Measurements from ENCODE around the gene GRM7.

DNA sequence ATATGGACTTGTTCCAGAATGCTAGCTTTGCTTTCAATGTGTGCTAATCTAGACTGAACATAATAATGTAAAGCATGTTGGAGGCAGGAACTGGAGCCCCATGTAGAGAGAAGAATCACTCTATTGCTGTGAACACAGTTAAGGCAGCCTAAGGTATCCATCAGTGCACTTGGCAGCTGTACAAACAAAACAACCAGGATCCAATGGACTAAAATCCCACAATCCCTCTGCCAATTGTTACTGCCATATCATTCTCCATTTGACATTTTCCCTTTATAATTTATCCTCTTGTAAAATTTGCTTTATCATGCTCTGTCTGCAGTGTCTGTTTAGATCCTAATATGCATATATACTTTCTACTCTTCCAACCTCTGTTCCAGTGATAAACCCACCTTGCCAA lies 883.9 kb downstream of the GRM7 start:
- no peak for TF ChIP-seq POLR2AphosphoS5 (IDR thresholded peaks at IDR 0.05)
- no peak for TF ChIP-seq POLR2A (IDR thresholded peaks at IDR 0.05)
- TF ChIP-seq, protein P1, sequence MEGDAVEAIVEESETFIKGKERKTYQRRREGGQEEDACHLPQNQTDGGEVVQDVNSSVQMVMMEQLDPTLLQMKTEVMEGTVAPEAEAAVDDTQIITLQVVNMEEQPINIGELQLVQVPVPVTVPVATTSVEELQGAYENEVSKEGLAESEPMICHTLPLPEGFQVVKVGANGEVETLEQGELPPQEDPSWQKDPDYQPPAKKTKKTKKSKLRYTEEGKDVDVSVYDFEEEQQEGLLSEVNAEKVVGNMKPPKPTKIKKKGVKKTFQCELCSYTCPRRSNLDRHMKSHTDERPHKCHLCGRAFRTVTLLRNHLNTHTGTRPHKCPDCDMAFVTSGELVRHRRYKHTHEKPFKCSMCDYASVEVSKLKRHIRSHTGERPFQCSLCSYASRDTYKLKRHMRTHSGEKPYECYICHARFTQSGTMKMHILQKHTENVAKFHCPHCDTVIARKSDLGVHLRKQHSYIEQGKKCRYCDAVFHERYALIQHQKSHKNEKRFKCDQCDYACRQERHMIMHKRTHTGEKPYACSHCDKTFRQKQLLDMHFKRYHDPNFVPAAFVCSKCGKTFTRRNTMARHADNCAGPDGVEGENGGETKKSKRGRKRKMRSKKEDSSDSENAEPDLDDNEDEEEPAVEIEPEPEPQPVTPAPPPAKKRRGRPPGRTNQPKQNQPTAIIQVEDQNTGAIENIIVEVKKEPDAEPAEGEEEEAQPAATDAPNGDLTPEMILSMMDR (IDR thresholded peaks at IDR 0.05), result no peak
